Choroid plexus epithelial cell (primary cell): Measurements from ENCODE around the gene DEPDC5.

ENCODE experiments used
- DNase-seq: peaks from one replicate; pipeline ENCODE4 v3.0.0-alpha.2; 2010; ENCODE audit warnings: low read depth
- H3K4me3 ChIP-seq: 2 replicates; pipeline ENCODE4 v1.5.1; 2011; ENCODE audit warnings: low read depth, mild to moderate bottlenecking, control low read depth, low read length, moderate library complexity
- TF ChIP-seq, protein P1 (sequence below): conservative IDR thresholded peaks from 2 replicates; pipeline ENCODE4 v1.5.1; 2011; ENCODE audit warnings: low read depth, mild to moderate bottlenecking, control low read depth, inconsistent platforms, low read length, moderate library complexity

The DEPDC5 gene

DNA sequence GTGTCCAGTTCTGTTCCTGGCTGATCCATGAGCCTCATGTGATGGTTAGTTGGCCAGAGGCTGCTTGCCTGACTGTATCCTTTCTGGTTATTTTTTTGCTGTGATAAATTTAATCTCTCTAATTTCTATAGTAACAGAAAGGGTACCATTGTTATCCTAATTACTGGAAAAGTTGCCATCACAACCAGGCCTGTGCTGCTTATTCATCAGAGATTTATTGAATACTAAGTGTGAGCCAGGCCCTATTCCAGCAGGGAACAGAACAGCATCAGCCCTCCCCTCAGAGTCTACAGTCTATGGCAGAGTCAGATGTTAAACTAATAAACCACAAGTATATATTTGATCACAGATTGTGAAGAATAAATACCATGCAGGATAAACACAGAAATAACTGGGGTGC is 86.8 kb downstream of the DEPDC5 start:
- TF ChIP-seq, protein P1, sequence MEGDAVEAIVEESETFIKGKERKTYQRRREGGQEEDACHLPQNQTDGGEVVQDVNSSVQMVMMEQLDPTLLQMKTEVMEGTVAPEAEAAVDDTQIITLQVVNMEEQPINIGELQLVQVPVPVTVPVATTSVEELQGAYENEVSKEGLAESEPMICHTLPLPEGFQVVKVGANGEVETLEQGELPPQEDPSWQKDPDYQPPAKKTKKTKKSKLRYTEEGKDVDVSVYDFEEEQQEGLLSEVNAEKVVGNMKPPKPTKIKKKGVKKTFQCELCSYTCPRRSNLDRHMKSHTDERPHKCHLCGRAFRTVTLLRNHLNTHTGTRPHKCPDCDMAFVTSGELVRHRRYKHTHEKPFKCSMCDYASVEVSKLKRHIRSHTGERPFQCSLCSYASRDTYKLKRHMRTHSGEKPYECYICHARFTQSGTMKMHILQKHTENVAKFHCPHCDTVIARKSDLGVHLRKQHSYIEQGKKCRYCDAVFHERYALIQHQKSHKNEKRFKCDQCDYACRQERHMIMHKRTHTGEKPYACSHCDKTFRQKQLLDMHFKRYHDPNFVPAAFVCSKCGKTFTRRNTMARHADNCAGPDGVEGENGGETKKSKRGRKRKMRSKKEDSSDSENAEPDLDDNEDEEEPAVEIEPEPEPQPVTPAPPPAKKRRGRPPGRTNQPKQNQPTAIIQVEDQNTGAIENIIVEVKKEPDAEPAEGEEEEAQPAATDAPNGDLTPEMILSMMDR = no peak
- no peak overlapping the region for H3K4me3 ChIP-seq
- DNase-seq = no peak

DNA sequence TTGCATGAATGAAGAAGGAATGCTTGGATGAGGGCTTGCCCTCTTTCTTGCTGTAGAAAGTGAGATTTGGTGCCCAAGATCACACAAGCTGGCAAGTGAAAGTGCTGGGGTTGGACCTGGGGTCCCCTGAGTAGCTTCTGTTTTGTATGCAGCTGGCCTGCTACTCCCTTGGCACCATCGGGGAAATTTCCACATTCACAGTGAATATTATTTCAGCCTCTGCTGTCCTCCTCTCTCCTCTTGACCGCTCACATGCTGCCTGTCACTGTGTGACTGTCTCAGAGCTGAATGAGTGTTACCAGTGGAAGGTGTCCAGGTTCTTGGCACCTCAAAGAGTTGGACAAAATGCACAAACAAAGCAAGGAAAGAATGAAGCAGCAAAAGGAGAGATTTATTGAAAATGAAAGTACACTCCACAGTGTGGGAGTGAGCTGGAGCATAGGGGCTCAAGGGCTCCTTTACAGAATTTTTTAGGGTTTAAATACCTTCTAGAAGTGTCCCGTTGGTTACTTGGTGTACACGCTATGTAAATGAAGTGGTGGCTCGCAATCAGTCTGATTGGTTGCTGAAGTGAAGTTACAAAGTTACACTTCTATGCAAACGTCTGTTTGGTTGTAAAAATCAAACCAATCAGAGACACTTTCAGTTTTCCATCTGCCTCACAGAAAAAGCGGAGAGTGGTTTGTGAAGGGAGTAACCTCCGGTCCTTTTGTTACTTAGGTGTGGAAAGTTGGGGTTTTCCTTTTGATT is 87.4 kb downstream of the DEPDC5 start:
- TF ChIP-seq, protein P1 = no peak
- H3K4me3 ChIP-seq = no peak overlapping the region
- DNase-seq = no peak

GRCh38 chr22:31843526-31843925 is 89.7 kb downstream of the DEPDC5 start:
- TF ChIP-seq, protein P1 = no peak
- no peak for DNase-seq
- no peak overlapping the region for H3K4me3 ChIP-seq

DNA sequence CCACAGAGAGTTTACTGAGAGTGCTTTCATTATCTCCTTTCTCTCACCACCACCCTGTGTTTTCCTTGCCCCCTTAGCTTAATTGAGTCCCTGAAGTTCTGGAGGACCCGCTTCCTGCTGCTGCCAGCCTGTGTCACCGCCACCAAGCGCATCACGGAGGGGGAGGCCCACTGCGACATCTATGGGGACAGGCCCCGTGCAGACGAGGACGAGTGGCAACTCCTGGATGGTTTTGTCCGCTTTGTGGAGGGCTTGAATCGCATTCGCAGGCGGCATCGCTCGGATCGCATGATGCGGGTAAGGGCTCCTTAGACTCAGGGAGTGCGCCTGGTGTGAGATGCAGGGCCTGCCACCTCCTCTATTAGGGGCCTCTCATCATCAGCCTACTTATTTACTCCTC is 91.1 kb downstream of the DEPDC5 start:
- H3K4me3 ChIP-seq = no peak overlapping the region
- TF ChIP-seq, protein P1 = no peak
- DNase-seq = no peak

DNA sequence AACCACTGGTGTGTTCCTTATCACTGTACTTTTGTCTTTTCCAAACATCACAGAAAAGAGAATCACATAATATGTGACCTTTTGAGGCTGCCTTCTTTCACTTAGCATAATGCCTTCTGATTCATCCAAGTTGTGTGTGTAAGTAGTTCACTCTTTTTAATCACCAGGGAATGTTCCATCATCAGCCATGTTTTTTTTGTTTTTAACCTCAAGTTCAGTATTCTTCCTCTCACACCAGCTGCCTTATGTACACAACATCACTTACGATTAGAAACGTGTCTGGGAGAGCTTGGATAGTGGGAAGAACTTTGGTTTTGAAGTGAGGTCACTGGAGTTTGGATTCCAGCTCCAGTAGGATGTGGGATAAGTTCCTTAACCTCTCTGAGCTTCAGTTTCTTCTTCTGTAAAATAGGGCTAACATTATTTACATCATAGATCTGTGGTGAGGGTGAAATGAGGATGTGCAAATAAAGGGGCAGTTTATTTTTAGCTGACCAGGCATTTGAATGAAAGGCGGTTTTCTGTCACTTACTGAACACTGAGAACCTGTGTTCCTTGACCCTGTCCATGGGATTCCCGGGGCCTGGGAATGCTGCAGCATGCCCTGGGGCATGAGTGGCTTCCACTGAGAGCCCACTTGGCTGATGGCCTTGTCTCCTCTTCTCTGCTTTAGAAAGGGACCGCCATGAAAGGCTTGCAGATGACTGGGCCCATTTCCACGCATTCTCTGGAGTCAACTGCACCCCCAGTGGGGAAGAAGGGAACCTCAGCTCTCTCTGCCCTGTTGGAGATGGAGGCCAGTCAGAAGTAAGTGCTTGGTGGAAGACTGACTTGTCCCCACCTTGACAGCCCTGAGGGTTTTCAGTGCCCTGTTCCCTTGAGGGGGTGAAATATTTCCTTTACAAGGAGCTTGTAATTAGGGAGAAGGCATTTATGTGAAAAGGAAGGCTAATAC is 92.6 kb downstream of the DEPDC5 start:
- DNase-seq = peak; percentile 83
- TF ChIP-seq, protein P1 = peak; percentile 54
- H3K4me3 ChIP-seq = no peak overlapping the region

DNA sequence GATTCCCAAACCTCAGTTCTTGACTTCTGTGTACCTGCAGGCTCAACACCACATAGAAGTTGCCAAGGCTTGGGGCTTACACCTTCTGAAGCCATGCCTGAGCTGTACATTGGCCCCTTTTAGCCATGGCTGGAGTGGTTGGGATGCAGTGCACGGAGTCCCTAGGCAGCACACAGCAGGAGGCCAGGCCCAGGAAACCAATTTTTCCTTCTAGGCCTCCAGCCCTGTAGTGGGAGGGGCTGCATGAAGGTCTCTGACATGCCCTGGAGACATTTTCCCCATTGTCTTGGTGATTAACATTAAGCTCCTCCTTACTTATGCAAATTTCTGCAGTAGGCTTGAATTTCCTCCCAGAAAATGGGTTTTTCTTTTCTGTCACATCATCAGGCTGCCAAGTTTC is 94.6 kb downstream of the DEPDC5 start:
- no peak overlapping the region for H3K4me3 ChIP-seq

More for the DNA sequence above, 94.6 kb downstream of the DEPDC5 start:
- TF ChIP-seq, protein P1 = no peak
- no peak for DNase-seq
